Activated CD8-positive, alpha-beta memory T cell treated with anti-CD3 and anti-CD28 coated beads, Interleukin-2, amount 10 ng/mL, durations not matched to agents 7 days and 5 days (primary cell): ENCODE measurements around the gene TADA2A. TPM values are rescaled to one million over a fixed set of nuclear protein-coding genes. Genes with fewer than 3 reads are reported as not detected.
"Not testable (repeated sequence)": the region's sequence is repeated elsewhere in the genome, so short reads cannot be mapped to it uniquely, and the experiment has no call there.

Experiments
- ATAC-seq: fragments of 150-1000 bp; cut with Tn5 transposase; one replicate; pipeline ENCODE4 v1.10.0; 2021; ENCODE audit warnings: moderate library complexity
- CTCF ChIA-PET: fragments of 350-600 bp; sonication (Branson Sonifier 250); formaldehyde crosslinking; loops from one replicate; lab custom pipeline; 2021; ENCODE audit warnings: antibody characterized with exemption; lab: Charles Lee
- DNase-seq: peaks from one replicate; pipeline ENCODE4 v3.0.0-alpha.2; 2020
- H3K27ac Mint-ChIP-seq: one replicate; pipeline ENCODE4 v1.8.0; 2021; ENCODE audit warnings: mild to moderate bottlenecking, mixed read lengths
- H3K27me3 Mint-ChIP-seq: one replicate; pipeline ENCODE4 v1.8.0; 2021; ENCODE audit warnings: mixed read lengths
- H3K36me3 Mint-ChIP-seq: one replicate; pipeline ENCODE4 v1.8.0; 2021; ENCODE audit warnings: mild to moderate bottlenecking, mixed read lengths
- H3K4me1 Mint-ChIP-seq: one replicate; pipeline ENCODE4 v1.8.0; 2021; ENCODE audit warnings: mixed read lengths
- H3K4me3 Mint-ChIP-seq: one replicate; pipeline ENCODE4 v1.8.0; 2021; ENCODE audit warnings: mild to moderate bottlenecking, moderate library complexity, mixed read lengths
- H3K9me3 Mint-ChIP-seq: one replicate; pipeline ENCODE4 v1.8.0; 2022; ENCODE audit warnings: low read depth, mixed read lengths
- total RNA-seq, 2 experiments: library from RNA; stranded (reverse); gene quantifications; one replicate each; pipeline ENCODE4 v1.2.3, GENCODE V29; 2021

Gene TADA2A
- total RNA-seq, 2 experiments from 2014 or later = 42.2 to 50.4 TPM

DNA sequence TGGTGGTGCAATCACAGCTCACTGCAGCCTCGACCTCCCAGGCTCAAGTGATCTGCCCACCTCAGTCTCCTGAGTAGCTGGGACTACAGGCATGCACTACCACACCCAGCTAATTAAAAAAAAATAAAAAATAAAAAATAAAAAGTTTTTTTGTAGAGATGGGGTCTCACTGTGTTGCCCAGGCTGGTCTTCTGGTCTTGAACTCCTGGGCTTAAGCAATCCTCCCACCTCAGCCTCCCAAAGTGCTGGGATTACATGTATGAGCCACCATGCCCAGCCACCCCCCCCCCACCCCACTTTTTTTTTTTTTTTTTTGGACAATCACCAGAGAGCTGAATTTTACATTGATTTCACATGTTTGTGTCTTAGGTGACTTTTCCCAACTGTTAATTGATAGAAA lies 105.0 kb downstream of the TADA2A start:
- H3K27me3 Mint-ChIP-seq, ATAC-seq: not testable (repeated sequence)
- CTCF ChIA-PET = interaction anchor here (1.1 to 1.2 kb wide), 2 partner anchors 106 to 138 kb away, joined by 3 to 4 read pairs; no protein-coding TSS in a partner anchor

DNA sequence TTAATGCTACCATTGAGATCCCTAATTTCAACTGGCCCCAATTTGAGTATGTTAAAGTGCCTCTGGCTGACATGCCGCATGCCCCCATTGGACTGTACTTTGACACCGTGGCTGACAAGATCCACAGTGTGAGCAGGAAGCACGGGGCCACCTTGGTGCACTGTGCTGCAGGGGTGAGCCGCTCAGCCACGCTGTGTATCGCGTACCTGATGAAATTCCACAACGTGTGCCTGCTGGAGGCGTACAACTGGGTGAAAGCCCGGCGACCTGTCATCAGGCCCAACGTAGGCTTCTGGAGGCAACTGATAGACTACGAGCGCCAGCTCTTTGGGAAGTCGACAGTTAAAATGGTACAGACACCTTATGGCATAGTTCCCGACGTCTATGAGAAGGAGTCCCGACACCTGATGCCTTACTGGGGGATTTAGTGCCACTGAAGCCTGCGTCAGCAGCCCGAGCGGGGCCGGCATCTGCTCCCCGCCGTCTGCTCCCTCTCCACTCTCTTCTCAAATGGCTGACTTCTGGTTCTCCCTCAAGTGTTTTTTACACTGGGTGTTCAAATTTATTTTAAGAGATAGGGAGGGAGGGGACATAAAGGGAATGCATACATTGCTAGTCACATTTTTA lies 105.9 kb downstream of the TADA2A start:
- Mint-ChIP-seq H3K36me3 (peaks cover 16% of the 10 kb centered on the region), H3K4me3 (no peak overlapping the region), H3K9me3 (no peaks in the 10 kb centered on the region), H3K4me1 (no peaks in the 10 kb centered on the region), H3K27me3 (no peaks in the 10 kb centered on the region), H3K27ac (no peak overlapping the region)
- ATAC-seq (no peak), DNase-seq (no peak)
- CTCF ChIA-PET = interaction anchor here (1.3 kb wide), 1 partner anchor 11 kb away, joined by 3 read pairs; no protein-coding TSS in a partner anchor

More for the DNA sequence above, 105.0 kb downstream of the TADA2A start:
- not testable (repeated sequence) for DNase-seq, H3K27ac Mint-ChIP-seq, H3K4me3 Mint-ChIP-seq, H3K4me1 Mint-ChIP-seq, H3K9me3 Mint-ChIP-seq
- H3K36me3 Mint-ChIP-seq = peaks cover 15% of the 10 kb centered on the region

DNA sequence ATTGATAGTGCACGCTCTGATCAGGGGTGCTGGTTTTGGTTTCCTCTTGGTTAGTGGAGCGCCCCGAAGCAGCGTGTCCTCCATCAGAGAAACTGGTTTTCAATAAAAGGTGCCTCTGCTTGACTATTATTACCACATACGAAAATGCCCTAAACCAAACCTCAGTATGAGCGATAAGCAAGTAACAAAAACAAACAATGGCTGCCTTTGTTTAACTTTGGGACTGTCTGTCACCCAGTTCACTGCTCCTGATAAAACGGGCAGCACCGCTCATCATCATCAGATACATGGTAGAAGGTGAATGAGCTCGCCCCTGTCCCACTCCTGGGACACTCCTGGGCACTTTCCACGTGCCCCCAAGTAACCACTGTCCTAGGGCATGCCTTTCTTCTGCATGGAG lies 107.0 kb downstream of the TADA2A start:
- H3K36me3 Mint-ChIP-seq = peaks cover 28% of the 10 kb centered on the region
- H3K4me1 Mint-ChIP-seq = peaks cover 2% of the 10 kb centered on the region
- H3K27me3 Mint-ChIP-seq = no peaks in the 10 kb centered on the region
- no peaks in the 10 kb centered on the region for H3K9me3 Mint-ChIP-seq
- CTCF ChIA-PET = interaction anchor here (1.1 to 1.3 kb wide), 2 partner anchors 10 to 20 kb away, joined by 3 read pairs; no protein-coding TSS in a partner anchor
- ATAC-seq (no peak), DNase-seq (no peak)
- no peak overlapping the region for H3K4me3 Mint-ChIP-seq
- peak overlapping the region; percentile 32 for H3K27ac Mint-ChIP-seq

DNA sequence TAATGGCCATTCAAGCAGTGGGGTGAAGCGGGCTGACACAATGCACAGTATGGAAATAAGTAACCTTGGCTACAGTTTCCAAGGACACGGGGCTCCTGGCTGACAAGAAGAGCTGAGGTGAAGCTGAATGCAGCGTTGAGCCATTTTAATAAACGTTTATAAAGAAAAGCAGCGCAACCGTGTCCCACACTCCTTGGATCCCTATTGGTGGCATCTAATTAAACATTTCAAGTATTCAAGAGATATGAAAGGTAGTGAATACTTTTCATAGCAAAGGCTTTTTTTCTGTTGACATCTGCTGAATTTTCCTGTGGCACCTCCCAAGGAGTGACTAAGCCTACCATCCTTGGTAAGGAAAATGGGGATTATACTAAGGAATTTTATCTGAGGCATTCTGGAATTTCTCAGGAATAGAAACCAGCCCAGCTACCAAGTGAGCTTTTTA lies 109.5 kb downstream of the TADA2A start:
- Mint-ChIP-seq H3K9me3 (no peaks in the 10 kb centered on the region), H3K27me3 (no peaks in the 10 kb centered on the region), H3K4me3 (no peak overlapping the region), H3K27ac (no peak overlapping the region), H3K36me3 (peaks cover 44% of the 10 kb centered on the region), H3K4me1 (peaks cover 17% of the 10 kb centered on the region)
- CTCF ChIA-PET = interaction anchor here (2.3 kb wide), 1 partner anchor 10 kb away, joined by 8 read pairs; no protein-coding TSS in a partner anchor
- ATAC-seq (no peak), DNase-seq (no peak)

DNA sequence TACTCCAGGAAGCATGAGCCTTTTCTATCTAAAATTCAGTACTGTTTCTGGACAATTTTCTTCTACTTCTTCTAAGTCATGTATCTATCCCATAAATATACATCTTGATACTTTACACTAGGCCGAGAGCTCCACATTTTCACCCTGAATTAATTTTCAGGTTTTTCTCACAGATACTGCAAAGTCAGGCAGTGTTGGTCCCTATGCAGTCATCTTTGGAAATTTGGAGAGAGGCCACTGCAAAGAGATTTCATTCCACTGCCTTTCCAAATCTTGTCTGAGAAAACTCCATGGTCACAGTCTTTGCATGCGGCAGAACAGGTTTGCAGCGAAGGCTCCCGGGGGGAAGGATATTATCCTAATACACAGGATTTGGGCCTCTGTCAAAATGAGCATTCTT lies 111.2 kb downstream of the TADA2A start:
- DNase-seq = no peak

DNA sequence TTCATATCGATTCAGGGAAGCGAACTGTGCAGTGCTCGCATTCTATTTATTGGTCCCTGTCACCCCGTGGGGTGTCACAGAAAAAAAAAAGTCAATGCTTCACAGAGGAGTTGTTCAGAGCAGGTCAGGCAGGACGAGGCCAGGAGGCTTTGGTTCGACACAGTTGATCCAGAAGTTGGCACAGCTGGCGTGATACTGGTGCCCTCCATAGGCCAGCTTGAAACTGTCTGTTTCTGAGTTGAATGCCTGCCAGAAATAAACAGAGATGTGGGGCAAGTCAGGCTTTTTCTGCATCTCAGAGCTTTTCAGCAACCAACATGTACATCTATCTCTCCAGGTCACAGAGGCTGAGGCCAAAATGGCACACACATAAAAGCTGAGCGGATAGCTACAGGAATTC lies 112.1 kb downstream of the TADA2A start:
- no peaks in the 10 kb centered on the region for H3K27me3 Mint-ChIP-seq
- H3K27ac Mint-ChIP-seq = no peak overlapping the region
- DNase-seq = no peak
- no peaks in the 10 kb centered on the region for H3K9me3 Mint-ChIP-seq
- no peak overlapping the region for H3K4me3 Mint-ChIP-seq
- H3K36me3 Mint-ChIP-seq = peaks cover 48% of the 10 kb centered on the region
- peaks cover 22% of the 10 kb centered on the region for H3K4me1 Mint-ChIP-seq
- ATAC-seq = no peak
- CTCF ChIA-PET = interaction anchor here (1.1 kb wide), 1 partner anchor 8 kb away, joined by 3 read pairs; no protein-coding TSS in a partner anchor

More for the DNA sequence above, 111.2 kb downstream of the TADA2A start:
- CTCF ChIA-PET = interaction anchor here (0.8 to 1.1 kb wide), 2 partner anchors 9 to 144 kb away, joined by 3 read pairs; no protein-coding TSS in a partner anchor
- no peaks in the 10 kb centered on the region for H3K27me3 Mint-ChIP-seq
- H3K4me3 Mint-ChIP-seq = no peak overlapping the region
- ATAC-seq = no peak
- H3K27ac Mint-ChIP-seq = no peak overlapping the region
- H3K4me1 Mint-ChIP-seq = peaks cover 17% of the 10 kb centered on the region
- no peaks in the 10 kb centered on the region for H3K9me3 Mint-ChIP-seq
- peaks cover 44% of the 10 kb centered on the region for H3K36me3 Mint-ChIP-seq

DNA sequence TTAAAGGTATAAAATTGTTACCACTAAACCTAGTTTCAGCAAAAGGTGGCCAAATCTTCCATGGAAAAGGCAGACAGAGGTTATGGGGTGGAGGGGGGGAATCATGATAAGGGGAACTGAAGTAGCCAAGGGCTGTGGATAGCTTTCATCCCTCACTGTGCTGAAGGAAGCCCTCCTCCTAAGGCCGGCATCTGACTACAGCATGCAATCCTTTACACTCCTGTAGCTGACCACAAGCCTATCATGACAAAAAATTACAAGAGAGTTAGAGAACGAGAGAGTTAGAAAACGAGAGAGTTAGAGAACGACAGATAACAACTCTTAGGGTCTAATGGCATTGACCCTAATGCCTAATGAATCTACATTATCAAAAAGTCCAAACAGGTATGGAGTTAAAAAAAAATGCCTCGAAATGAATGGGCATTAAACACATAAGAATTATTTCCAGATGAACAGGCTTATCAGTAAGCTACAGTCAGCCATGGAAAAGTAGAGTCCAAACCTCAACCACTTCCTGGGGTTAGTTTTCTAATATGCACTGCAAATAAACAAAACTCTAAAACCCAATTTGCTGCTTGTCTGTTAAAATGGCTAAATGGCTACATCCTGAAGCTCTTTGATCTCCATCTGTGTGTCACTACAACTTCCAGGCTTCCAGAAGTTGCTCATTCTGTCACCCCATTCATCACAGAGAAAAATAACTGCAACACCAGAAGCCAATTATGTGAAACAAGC lies 112.7 kb downstream of the TADA2A start:
- ATAC-seq (no peak), DNase-seq (no peak)
- Mint-ChIP-seq H3K9me3 (no peaks in the 10 kb centered on the region), H3K36me3 (peaks cover 49% of the 10 kb centered on the region), H3K4me3 (no peak overlapping the region), H3K4me1 (peaks cover 23% of the 10 kb centered on the region), H3K27me3 (no peaks in the 10 kb centered on the region), H3K27ac (peak overlapping the region; percentile 70)
- CTCF ChIA-PET = interaction anchor here (1.1 kb wide), 1 partner anchor 8 kb away, joined by 3 read pairs; no protein-coding TSS in a partner anchor

DNA sequence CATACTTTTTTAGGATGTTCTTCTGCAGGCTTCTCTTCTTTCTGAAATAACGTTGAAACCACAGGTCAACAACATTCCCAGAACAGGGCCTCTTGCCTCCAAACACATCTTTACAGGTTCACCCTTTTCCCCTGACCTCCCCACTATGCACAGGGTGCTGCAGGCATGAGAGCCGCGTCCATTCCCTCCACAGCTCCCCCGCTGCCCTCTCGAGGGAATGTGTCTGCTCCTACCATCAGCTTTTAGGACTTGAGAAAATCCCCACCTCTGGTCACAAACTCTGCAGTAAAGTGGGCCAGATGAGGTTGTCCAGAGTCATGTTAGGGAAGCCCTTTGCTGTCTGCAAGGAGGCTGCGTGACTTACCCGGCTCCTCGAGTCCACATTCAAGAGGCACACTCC lies 113.5 kb downstream of the TADA2A start:
- H3K9me3 Mint-ChIP-seq = no peaks in the 10 kb centered on the region
- DNase-seq (no peak), ATAC-seq (no peak)
- CTCF ChIA-PET = no interaction called here
- peaks cover 24% of the 10 kb centered on the region for H3K4me1 Mint-ChIP-seq
- H3K36me3 Mint-ChIP-seq = peaks cover 53% of the 10 kb centered on the region
- peak overlapping the region; percentile 70 for H3K27ac Mint-ChIP-seq
- no peak overlapping the region for H3K4me3 Mint-ChIP-seq
- H3K27me3 Mint-ChIP-seq = no peaks in the 10 kb centered on the region

DNA sequence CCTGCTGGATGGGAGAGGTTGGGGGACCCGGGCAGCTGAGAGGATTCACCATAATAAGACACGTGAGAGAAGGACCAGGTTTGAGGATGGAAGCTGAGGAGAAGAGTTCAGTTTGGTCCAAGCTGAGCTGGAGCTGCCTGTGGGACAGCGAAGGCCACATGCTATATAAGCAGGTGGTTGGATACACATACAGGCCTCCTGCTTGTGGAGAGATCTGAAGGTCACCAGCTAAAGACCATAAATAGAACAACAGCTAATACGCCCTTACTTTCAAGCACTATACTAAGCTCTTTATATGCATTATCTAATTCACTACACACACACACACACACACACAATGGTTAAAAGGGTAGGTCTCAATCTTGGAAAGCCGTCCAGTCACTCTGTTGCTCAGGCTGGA lies 115.1 kb downstream of the TADA2A start:
- H3K4me3 Mint-ChIP-seq = no peak overlapping the region
- H3K27ac Mint-ChIP-seq = peak overlapping the region; percentile 34

DNA sequence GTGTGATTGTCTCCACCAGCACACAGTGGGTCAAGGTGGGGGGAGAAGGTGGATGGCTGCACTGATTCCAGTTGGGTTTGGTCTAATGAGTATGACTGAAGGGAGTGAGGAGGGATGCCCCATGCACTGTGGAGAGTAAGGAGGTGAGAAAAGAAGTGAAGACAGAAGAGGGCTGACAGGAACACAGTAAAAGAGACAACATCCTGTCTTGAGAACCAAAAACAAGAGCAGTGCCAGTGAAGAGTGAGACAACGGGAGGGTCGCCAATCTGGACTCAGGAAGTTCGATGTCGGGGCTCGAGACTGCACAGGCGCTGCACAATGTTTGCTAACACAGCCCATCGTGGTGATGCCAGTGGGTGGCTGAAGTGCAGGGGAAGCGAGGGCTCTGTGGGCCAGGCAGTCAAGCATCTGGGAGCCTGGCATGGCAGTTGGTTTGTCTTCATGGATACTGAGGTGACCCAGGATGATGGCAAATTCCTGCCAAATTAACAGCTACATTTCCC lies 117.1 kb downstream of the TADA2A start:
- peak overlapping the region; percentile 69 for H3K27ac Mint-ChIP-seq

More for the DNA sequence above, 115.1 kb downstream of the TADA2A start:
- Mint-ChIP-seq H3K27me3 (no peaks in the 10 kb centered on the region), H3K4me1 (peaks cover 24% of the 10 kb centered on the region), H3K36me3 (peaks cover 50% of the 10 kb centered on the region), H3K9me3 (no peaks in the 10 kb centered on the region)
- CTCF ChIA-PET = interaction anchor here (0.9 to 1.4 kb wide), 2 partner anchors 14 to 87 kb away, joined by 3 read pairs; partner anchors contain the start of gene SYNRG
- no peak for ATAC-seq
- no peak for DNase-seq

DNA sequence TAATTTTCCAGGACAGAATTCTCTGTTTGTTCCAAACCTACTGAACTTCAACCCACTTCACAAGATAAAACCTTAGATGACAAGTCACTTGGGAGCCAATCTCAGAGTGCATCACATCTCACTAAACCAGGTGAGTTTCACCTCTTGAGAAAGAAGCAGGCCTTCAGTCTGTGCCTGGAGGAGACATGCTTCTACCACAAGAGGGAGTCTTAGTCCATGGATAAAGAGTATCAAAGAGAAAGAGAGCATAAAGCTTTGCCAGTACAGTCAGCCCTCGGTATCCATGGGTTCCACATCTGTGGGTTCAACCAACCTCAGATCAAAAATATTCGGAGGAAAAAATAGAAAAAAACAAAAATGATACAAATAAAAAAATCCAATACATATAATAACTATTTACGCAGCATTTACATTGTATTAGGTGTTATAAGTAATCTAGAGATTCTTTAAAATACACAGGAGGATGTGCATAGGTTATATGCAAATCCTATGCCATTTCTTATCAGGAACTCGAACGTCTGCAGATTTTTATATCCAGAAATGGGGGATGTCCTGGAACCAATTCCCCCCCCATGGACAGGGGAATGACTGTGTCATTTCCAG lies 120.7 kb downstream of the TADA2A start:
- Mint-ChIP-seq H3K9me3 (no peaks in the 10 kb centered on the region), H3K36me3 (peaks cover 47% of the 10 kb centered on the region), H3K27ac (no peak overlapping the region), H3K27me3 (no peaks in the 10 kb centered on the region), H3K4me3 (no peak overlapping the region), H3K4me1 (peaks cover 9% of the 10 kb centered on the region)
- CTCF ChIA-PET = interaction anchor here (0.6 to 2.0 kb wide), 9 partner anchors 9 to 289 kb away, joined by 3 to 13 read pairs (median 4); partner anchors contain the start of gene SYNRG
- DNase-seq = no peak
- peak; percentile 71 for ATAC-seq

More for the DNA sequence above, 117.1 kb downstream of the TADA2A start:
- CTCF ChIA-PET = interaction anchor here (1.0 kb wide), 1 partner anchor 10 kb away, joined by 3 read pairs; no protein-coding TSS in a partner anchor
- Mint-ChIP-seq H3K9me3 (no peaks in the 10 kb centered on the region), H3K36me3 (peaks cover 43% of the 10 kb centered on the region), H3K4me3 (no peak overlapping the region), H3K27me3 (no peaks in the 10 kb centered on the region), H3K4me1 (peaks cover 25% of the 10 kb centered on the region)
- no peak for DNase-seq
- ATAC-seq = no peak
